ENCODE data around the gene CHAC1.
A peak's percentile ranks its signal among the peaks of the same experiment; 100 is the strongest.

CHAC1 gene

GRCh38 chr15:40934457-40934856, 18.8 kb upstream of the CHAC1 start:
- Histone ChIP-seq H3K9me3 (no peaks in the 10 kb centered on the region), H3K36me3 (no peaks in the 10 kb centered on the region), H3K4me1 (no peaks in the 10 kb centered on the region), H3K4me3 (ENCODE audit: low read depth, low read length) (no peak overlapping the region), H3K27me3 (peaks cover 19% of the 10 kb centered on the region)
- no peak for TF ChIP-seq CTCF (IDR thresholded peaks at IDR 0.05; ENCODE audit: low read depth, low read length)
- DNase-seq = no peak

- Histone ChIP-seq H3K4me1 (peaks cover 6% of the 10 kb centered on the region), H3K4me3 (ENCODE audit: low read depth, low read length) (no peak overlapping the region), H3K36me3 (no peaks in the 10 kb centered on the region), H3K9me3 (no peaks in the 10 kb centered on the region), H3K27me3 (peaks cover 1% of the 10 kb centered on the region; the same call in 1 of the 2 replicates)
- no peak for DNase-seq
- TF ChIP-seq CTCF (IDR thresholded peaks at IDR 0.05; ENCODE audit: low read depth, low read length) = no peak
Measured at GRCh38 chr15:40936234-40936708, 17.0 kb upstream of the CHAC1 start.

GRCh38 chr15:40936709-40937666, 16.3 kb upstream of the CHAC1 start:
- Histone ChIP-seq H3K27me3 (no peaks in the 10 kb centered on the region), H3K4me1 (peaks cover 7% of the 10 kb centered on the region), H3K9me3 (no peaks in the 10 kb centered on the region), H3K4me3 (ENCODE audit: low read depth, low read length) (no peak overlapping the region), H3K36me3 (no peaks in the 10 kb centered on the region)
- peak; percentile 31; the same call in 1 of the 2 replicates for TF ChIP-seq CTCF (IDR thresholded peaks at IDR 0.05; ENCODE audit: low read depth, low read length)
- no peak for DNase-seq

GRCh38 chr15:40937762-40938535, 15.3 kb upstream of the CHAC1 start:
- TF ChIP-seq CTCF (IDR thresholded peaks at IDR 0.05; ENCODE audit: low read depth, low read length) = peak; percentile 42
- Histone ChIP-seq H3K27me3 (no peaks in the 10 kb centered on the region), H3K4me1 (peaks cover 7% of the 10 kb centered on the region), H3K9me3 (no peaks in the 10 kb centered on the region), H3K4me3 (ENCODE audit: low read depth, low read length) (no peak overlapping the region), H3K36me3 (no peaks in the 10 kb centered on the region)
- DNase-seq = no peak

GRCh38 chr15:40938536-40938870, 14.8 kb upstream of the CHAC1 start:
- no peaks in the 10 kb centered on the region for H3K9me3 ChIP-seq
- H3K4me1 ChIP-seq = peaks cover 7% of the 10 kb centered on the region
- no peaks in the 10 kb centered on the region for H3K27me3 ChIP-seq

More at GRCh38 chr15:40938536-40938870, 14.8 kb upstream of the CHAC1 start:
- Histone ChIP-seq H3K36me3 (no peaks in the 10 kb centered on the region), H3K4me3 (ENCODE audit: low read depth, low read length) (no peak overlapping the region)
- TF ChIP-seq CTCF (IDR thresholded peaks at IDR 0.05; ENCODE audit: low read depth, low read length) = no peak
- no peak for DNase-seq

Data from BE2C (cell line).